ENCODE measurements around the gene COG2. TPM values are rescaled to one million over a fixed set of nuclear protein-coding genes. Genes with fewer than 3 reads are reported as not detected.

The COG2 gene
- total and polyA plus RNA-seq, 2 of the 13 experiments (the other 11 are each of a cell fraction or from before 2014, with no cell fraction given), result 16.8 to 36.3 TPM

- TF ChIP-seq ZNF280D (CRISPR knock-in tag; IDR thresholded peaks at IDR 0.05) (no peak), IKZF5 (CRISPR knock-in tag; IDR thresholded peaks at IDR 0.05) (peak; percentile 30; the same call in 1 of the 2 replicates), ZNF691 (CRISPR knock-in tag; IDR thresholded peaks at IDR 0.05; ENCODE audit: borderline replicate concordance, low read depth) (0 out of 2 replicates have a peak, but pooled peaks have one; percentile 32), NAIF1 (CRISPR knock-in tag; IDR thresholded peaks at IDR 0.05; ENCODE audit: borderline replicate concordance) (no peak), TRIM24 (CRISPR knock-in tag; IDR thresholded peaks at IDR 0.05) (no peak), IRF2 (CRISPR knock-in tag; IDR thresholded peaks at IDR 0.05) (peak; percentile 47; the same call in 1 of the 2 replicates), FOXA1 (IDR thresholded peaks at IDR 0.05) (no peak), FOXA1 (CRISPR knock-in tag; IDR thresholded peaks at IDR 0.05) (no peak), SMC3 (IDR thresholded peaks at IDR 0.05; ENCODE audit: low read length) (peak; percentile 90), ZNF710 (CRISPR knock-in tag; IDR thresholded peaks at IDR 0.05; ENCODE audit: borderline replicate concordance) (0 out of 2 replicates have a peak, but pooled peaks have one; percentile 19), TRIM22 (IDR thresholded peaks at IDR 0.05) (no peak)
Observed at GRCh38 chr1:230632273-230632873, 9.9 kb upstream of the COG2 start (continued).
